ENCODE results near the gene ADK.
"Not testable (repeated sequence)": the region's sequence is repeated elsewhere in the genome, so short reads cannot be mapped to it uniquely, and the experiment has no call there.

ADK gene

GRCh38 chr10:74300666-74301065 is 149.6 kb downstream of the ADK start:
- DNase-seq (ENCODE audit: low spot score), result no peak

- no peak for DNase-seq (ENCODE audit: low spot score)
These were observed 154.7 kb downstream of the ADK start for GRCh38 chr10:74305730-74306129.

- no peak for DNase-seq (ENCODE audit: low spot score)
These were observed 155.4 kb downstream of the ADK start for GRCh38 chr10:74306227-74306982.

GRCh38 chr10:74307061-74307651 is 156.1 kb downstream of the ADK start:
- no peak for DNase-seq (ENCODE audit: low spot score)

- DNase-seq (ENCODE audit: low spot score), result no peak
These were observed 159.7 kb downstream of the ADK start for GRCh38 chr10:74310652-74311257.

GRCh38 chr10:74314166-74314565 is 163.1 kb downstream of the ADK start:
- DNase-seq (ENCODE audit: low spot score), result no peak

- DNase-seq (ENCODE audit: low spot score), result no peak
These were observed 169.0 kb downstream of the ADK start for GRCh38 chr10:74320026-74320425.

GRCh38 chr10:74320717-74321116 is 169.7 kb downstream of the ADK start:
- peak; percentile 29 for DNase-seq (ENCODE audit: low spot score)

GRCh38 chr10:74322141-74322540 is 171.1 kb downstream of the ADK start:
- DNase-seq (ENCODE audit: low spot score), result no peak

- DNase-seq (ENCODE audit: low spot score), result no peak
These were observed 171.5 kb downstream of the ADK start for GRCh38 chr10:74322565-74322964.

GRCh38 chr10:74328388-74328787 is 177.4 kb downstream of the ADK start:
- DNase-seq (ENCODE audit: low spot score), result no peak

GRCh38 chr10:74329873-74330272 is 178.9 kb downstream of the ADK start:
- no peak for DNase-seq (ENCODE audit: low spot score)

GRCh38 chr10:74330646-74331045 is 179.6 kb downstream of the ADK start:
- DNase-seq (ENCODE audit: low spot score), result no peak

GRCh38 chr10:74332398-74332797 is 181.4 kb downstream of the ADK start:
- DNase-seq (ENCODE audit: low spot score), result no peak

GRCh38 chr10:74333174-74333573 is 182.2 kb downstream of the ADK start:
- DNase-seq (ENCODE audit: low spot score), result no peak

GRCh38 chr10:74334221-74334620 is 183.2 kb downstream of the ADK start:
- no peak for DNase-seq (ENCODE audit: low spot score)

GRCh38 chr10:74335501-74335900 is 184.5 kb downstream of the ADK start:
- no peak for DNase-seq (ENCODE audit: low spot score)

GRCh38 chr10:74337330-74338016 is 186.5 kb downstream of the ADK start:
- DNase-seq (ENCODE audit: low spot score), result no peak

GRCh38 chr10:74342991-74343390 is 192.0 kb downstream of the ADK start:
- DNase-seq (ENCODE audit: low spot score), result no peak

- no peak for DNase-seq (ENCODE audit: low spot score)
These were observed 192.8 kb downstream of the ADK start for GRCh38 chr10:74343804-74344203.

- DNase-seq (ENCODE audit: low spot score), result no peak
These were observed 193.3 kb downstream of the ADK start for GRCh38 chr10:74344306-74344705.

GRCh38 chr10:74347522-74347921 is 196.5 kb downstream of the ADK start:
- no peak for DNase-seq (ENCODE audit: low spot score)

GRCh38 chr10:74353021-74353420 is 202.0 kb downstream of the ADK start:
- not testable (repeated sequence) for DNase-seq (ENCODE audit: low spot score)

Measured in putamen (tissue), 1 donor.